ENCODE results near the gene MOB2.

Gene MOB2

DNA sequence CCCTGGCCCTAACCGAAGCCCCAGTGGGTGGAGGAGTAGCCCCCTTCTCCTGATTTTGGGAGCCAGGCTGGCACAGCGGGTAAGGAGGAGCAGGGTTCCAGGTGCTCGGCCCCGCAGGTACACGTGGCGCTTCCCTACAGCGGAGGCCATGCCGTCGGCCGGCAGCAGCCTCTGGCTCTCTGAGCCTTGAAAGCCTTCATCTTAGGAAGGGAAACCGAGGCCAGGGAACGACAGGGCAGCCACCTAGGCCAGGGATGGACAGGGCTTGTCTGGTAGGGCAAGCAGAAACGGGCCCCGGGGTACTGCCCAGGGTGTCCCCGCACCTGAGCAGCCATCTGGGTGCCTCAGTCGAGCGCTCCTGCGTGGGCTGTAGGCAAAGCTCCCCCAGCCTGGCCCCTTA, 28.7 kb downstream of the MOB2 start:
- TF ChIP-seq, protein P1, sequence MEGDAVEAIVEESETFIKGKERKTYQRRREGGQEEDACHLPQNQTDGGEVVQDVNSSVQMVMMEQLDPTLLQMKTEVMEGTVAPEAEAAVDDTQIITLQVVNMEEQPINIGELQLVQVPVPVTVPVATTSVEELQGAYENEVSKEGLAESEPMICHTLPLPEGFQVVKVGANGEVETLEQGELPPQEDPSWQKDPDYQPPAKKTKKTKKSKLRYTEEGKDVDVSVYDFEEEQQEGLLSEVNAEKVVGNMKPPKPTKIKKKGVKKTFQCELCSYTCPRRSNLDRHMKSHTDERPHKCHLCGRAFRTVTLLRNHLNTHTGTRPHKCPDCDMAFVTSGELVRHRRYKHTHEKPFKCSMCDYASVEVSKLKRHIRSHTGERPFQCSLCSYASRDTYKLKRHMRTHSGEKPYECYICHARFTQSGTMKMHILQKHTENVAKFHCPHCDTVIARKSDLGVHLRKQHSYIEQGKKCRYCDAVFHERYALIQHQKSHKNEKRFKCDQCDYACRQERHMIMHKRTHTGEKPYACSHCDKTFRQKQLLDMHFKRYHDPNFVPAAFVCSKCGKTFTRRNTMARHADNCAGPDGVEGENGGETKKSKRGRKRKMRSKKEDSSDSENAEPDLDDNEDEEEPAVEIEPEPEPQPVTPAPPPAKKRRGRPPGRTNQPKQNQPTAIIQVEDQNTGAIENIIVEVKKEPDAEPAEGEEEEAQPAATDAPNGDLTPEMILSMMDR (IDR thresholded peaks at IDR 0.05): no peak

DNA sequence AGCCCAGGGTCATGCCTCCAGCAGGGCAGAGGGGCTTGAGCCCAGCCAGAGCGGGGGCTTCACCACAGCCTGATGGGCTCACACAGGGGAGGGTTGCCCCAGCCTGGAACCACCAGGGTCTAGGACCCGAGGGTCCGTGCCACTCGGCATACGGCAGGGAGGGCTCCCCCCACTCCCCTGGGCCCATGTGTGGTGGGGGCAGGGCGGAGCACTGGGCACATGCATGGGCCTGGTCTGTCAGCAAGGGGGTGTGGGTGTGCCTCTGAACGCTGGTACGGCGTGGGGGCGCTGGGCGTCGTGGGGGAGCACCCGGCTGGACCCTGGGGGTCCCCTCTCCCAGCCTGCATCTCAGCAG, 29.3 kb downstream of the MOB2 start:
- TF ChIP-seq, protein P1 (IDR thresholded peaks at IDR 0.05): no peak

DNA sequence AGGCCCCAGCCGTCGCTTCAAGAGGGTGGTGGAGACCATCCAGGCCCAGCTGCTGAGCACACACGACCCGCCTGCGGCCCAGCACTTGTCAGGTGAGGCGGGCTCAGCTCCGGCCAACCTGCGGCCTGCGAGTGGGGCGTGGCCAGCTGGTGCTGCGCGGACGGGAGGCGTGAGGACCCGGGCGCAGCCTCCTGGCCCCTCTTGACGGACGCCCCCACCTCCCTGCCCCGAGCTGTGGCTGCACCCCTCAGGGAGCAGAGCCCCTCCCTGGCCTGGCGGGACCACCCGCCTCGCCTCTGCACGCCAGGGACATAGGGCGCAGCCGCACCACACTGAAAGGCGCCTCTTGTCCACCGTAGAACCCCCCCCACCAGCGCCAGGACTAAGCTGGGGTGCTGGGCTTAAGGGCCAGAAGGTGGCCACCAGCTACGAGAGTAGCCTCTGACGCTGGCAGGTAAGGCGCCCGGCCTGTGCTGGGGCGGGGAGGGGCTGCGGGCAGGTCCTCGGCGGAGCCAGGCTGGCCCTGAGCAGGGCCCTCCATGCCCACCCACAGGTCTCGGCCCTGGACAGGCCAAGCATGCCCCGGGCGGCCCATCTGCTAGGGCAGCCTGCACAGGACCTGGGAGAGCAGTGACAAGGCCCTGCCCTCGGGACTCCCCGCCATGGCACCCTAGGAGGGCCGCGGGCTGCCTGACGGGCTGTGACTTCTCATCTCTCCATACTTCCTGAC, 29.8 kb downstream of the MOB2 start:
- TF ChIP-seq, protein P1 (IDR thresholded peaks at IDR 0.05): no peak

DNA sequence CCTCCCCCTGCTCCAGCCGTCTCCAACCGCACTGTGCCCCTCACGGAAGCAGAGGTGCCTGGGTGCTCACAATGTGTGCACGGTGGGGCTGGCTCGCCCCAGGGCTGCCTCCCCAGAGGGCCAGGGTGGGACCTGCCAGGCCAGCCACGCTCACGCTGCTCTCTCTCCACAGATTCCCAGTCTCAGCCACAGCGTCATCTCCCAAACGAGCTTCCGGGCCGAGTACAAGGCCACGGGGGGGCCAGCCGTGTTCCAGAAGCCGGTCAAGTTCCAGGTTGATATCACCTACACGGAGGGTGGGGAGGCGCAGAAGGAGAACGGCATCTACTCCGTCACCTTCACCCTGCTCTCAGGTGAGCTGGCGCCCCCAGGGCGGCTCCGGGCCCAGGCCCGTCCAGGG, 30.4 kb downstream of the MOB2 start:
- TF ChIP-seq, protein P1 (IDR thresholded peaks at IDR 0.05): no peak

DNA sequence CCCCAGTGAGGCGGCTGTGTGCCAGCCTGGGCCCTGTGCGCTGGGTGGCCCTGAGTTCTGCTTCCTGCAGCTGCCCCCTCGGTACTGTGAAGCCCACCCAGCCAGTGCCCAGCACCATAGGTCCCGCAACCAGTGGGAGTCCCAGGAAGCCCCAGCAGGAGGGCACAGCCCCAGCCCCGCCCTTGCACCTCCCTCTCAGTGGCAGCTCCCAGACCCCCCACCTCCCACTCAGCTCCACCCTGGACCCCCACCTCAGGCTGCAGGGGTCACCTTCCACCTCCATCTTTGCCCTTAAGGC, 30.9 kb downstream of the MOB2 start:
- TF ChIP-seq, protein P1 (IDR thresholded peaks at IDR 0.05): no peak

DNA sequence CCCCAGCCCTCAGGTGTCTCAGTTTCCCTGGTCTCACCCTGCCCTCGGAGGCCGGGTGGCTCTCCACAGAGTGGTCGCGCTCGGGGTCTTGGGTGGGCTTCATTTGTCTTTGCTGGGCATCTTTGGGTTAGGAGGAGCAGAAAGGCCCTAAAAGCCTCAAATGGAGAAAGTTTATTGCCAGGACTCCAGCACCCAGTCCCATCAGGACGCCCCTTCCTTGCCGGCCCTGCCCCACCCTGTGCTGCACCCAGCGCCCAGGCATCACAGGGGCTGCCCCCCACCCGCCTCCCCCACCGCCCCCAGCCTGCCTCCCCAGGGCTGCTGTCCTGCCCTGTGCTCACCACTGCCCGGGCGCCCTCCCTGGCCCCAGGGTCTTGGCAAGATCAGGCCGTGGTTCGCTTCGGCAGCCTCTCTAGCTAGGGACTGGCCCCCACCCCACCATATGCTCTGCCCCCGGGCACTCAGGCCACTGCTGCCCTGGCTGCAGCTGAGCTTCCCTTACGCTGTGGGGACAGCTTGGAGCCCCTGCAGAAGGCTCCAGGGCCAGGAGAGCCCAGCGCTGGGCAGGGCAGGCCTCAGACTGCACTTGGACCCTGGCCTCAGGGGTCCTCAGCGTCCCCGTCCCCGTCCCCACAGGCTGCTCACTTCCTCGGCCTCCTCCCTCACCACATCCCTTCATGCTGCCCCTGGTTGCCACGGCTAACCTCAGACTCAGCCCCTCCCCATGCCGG, 31.4 kb downstream of the MOB2 start:
- TF ChIP-seq, protein P1 (IDR thresholded peaks at IDR 0.05): no peak

DNA sequence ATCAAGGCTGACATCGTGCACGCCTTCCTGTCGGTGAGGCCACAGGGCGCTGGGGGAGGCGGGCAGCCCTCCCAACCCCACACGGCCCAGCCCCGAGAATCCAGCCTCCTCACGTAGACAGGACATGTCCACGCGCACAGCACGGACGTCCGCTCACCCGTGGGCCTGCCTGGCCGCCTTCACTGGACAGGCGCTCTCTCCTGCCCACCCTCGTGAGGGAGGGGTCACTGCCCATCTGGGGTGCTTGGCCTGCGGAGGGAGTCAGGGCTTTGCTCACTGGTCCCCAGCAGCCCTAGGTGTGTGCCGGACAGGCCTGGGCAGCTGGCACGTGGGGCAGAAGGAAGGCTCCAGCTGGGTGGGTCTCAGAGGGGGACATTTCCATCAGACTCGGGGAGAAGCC, 32.0 kb downstream of the MOB2 start:
- TF ChIP-seq, protein P1 (IDR thresholded peaks at IDR 0.05): no peak
